GM23338 (cell line): ENCODE measurements around the gene KIF21A. TPM values are rescaled to one million over a fixed set of nuclear protein-coding genes. Genes with fewer than 3 reads are reported as not detected.

ENCODE experiments used
- ATAC-seq: fragments of 200-7000 bp; cut with Tn5 transposase; 3 replicates; pipeline ENCODE4 v1.9.1; 2020
- DNase-seq: peaks from one replicate; pipeline ENCODE4 v3.0.0-alpha.2; 2015; ENCODE audit warnings: low spot score
- H2AFZ ChIP-seq: fragments of 200-600 bp; sonication (generic); 2 replicates; pipeline ENCODE4 v1.8.0; 2016; ENCODE audit warnings: antibody characterized with exemption, mild to moderate bottlenecking, moderate library complexity
- H3F3A ChIP-seq: fragments of 200-600 bp; sonication (generic); replicated peaks from 2 replicates; pipeline ENCODE4 v1.8.0; 2017; ENCODE audit warnings: antibody characterized with exemption, mixed run types, low read depth
- H3K27ac ChIP-seq: fragments of 200-600 bp; sonication (generic); 2 replicates; pipeline ENCODE4 v1.6.1; 2016; ENCODE audit warnings: low read depth
- H3K27me3 ChIP-seq: fragments of 200-600 bp; sonication (generic); 2 replicates; pipeline ENCODE4 v1.8.0; 2016; ENCODE audit warnings: mild to moderate bottlenecking, mixed run types, moderate library complexity; ENCODE audit not compliant: insufficient read depth
- H3K36me3 ChIP-seq: fragments of 200-600 bp; sonication (generic); 2 replicates; pipeline ENCODE4 v1.8.0; 2016; ENCODE audit warnings: mild to moderate bottlenecking; ENCODE audit not compliant: insufficient read depth
- H3K4me1 ChIP-seq: fragments of 200-600 bp; sonication (generic); 2 replicates; pipeline ENCODE4 v1.8.0; 2016; ENCODE audit warnings: mild to moderate bottlenecking, moderate library complexity; ENCODE audit not compliant: insufficient read depth
- H3K4me2 ChIP-seq: fragments of 200-600 bp; sonication (generic); 2 replicates; pipeline ENCODE4 v1.7.1; 2017; ENCODE audit warnings: mixed run types
- H3K4me3 ChIP-seq: fragments of 200-600 bp; sonication (generic); 2 replicates; pipeline ENCODE4 v1.6.1; 2016; ENCODE audit warnings: mixed run types
- H3K79me2 ChIP-seq: fragments of 200-600 bp; sonication (generic); replicated peaks from 2 replicates; pipeline ENCODE4 v1.8.0; 2017; ENCODE audit warnings: mild to moderate bottlenecking; ENCODE audit not compliant: insufficient read depth
- H3K9me2 ChIP-seq: fragments of 200-600 bp; sonication (generic); 2 replicates; pipeline ENCODE4 v1.8.0; 2017; ENCODE audit not compliant: insufficient read depth
- H4K20me1 ChIP-seq: fragments of 200-600 bp; sonication (generic); replicated peaks from 2 replicates; pipeline ENCODE4 v1.8.0; 2017; ENCODE audit warnings: mild to moderate bottlenecking; ENCODE audit not compliant: insufficient read depth
- H3K27ac Mint-ChIP-seq: 2 replicates; pipeline ENCODE4 v1.8.0; 2020; ENCODE audit warnings: inconsistent platforms, mild to moderate bottlenecking, moderate library complexity, mixed read lengths
- H3K27me3 Mint-ChIP-seq: 3 replicates; pipeline ENCODE4 v1.8.0; 2022; ENCODE audit warnings: low read depth, mild to moderate bottlenecking, moderate library complexity, mixed read lengths, inconsistent platforms; ENCODE audit not compliant: insufficient read depth, poor library complexity
- H3K36me3 Mint-ChIP-seq: 3 replicates; pipeline ENCODE4 v1.8.0; 2021; ENCODE audit warnings: low read depth, mild to moderate bottlenecking, inconsistent platforms, moderate library complexity, mixed read lengths
- H3K4me1 Mint-ChIP-seq: 3 replicates; pipeline ENCODE4 v1.8.0; 2020; ENCODE audit warnings: mild to moderate bottlenecking, inconsistent platforms, mixed read lengths
- H3K4me3 Mint-ChIP-seq: 3 replicates; pipeline ENCODE4 v1.8.0; 2021; ENCODE audit warnings: moderate library complexity, mild to moderate bottlenecking, inconsistent platforms, mixed read lengths
- H3K9me3 Mint-ChIP-seq: 3 replicates; pipeline ENCODE4 v1.8.0; 2020; ENCODE audit warnings: moderate library complexity, mild to moderate bottlenecking, inconsistent platforms, mixed read lengths
- CREB1 ChIP-seq: fragments of 250-450 bp; sonication (Bioruptor Pico); IDR thresholded peaks from 2 replicates; pipeline ENCODE4 v1.5.0; 2020; ENCODE audit warnings: low read depth, mild to moderate bottlenecking, moderate library complexity
- CTCF ChIP-seq, 2 experiments: fragments of 200-600 bp in 1 of 2; sonication (generic) in 1 of 2; conservative IDR thresholded peaks; 2 replicates each; pipeline versions ENCODE4 v1.5.1 to v1.6.1; 2016 to 2017; ENCODE audit warnings: antibody characterized with exemption in 2 of 2, low read depth in 2 of 2, mild to moderate bottlenecking in 2 of 2, moderate library complexity in 1 of 2
- ETS1 ChIP-seq: IDR thresholded peaks from 2 replicates; pipeline ENCODE4 v1.6.1; 2016; ENCODE audit warnings: antibody characterized with exemption
- EZH2phosphoT487 ChIP-seq: fragments of 200-600 bp; sonication (generic); IDR thresholded peaks from one replicate; pipeline ENCODE4 v1.8.1; 2018; ENCODE audit warnings: antibody characterized with exemption; ENCODE audit not compliant: unreplicated experiment
- NANOG ChIP-seq: IDR thresholded peaks from 2 replicates; pipeline ENCODE4 v1.6.1; 2016; ENCODE audit warnings: antibody characterized with exemption, borderline replicate concordance
- STAT1 ChIP-seq: IDR thresholded peaks from one replicate; pipeline ENCODE4 v1.6.1; 2016; ENCODE audit warnings: antibody characterized with exemption; ENCODE audit not compliant: unreplicated experiment
- ZNF114 ChIP-seq: fragments of 250-450 bp; sonication (Bioruptor Pico); IDR thresholded peaks from 2 replicates; pipeline ENCODE4 v1.5.0; 2020; ENCODE audit warnings: mild to moderate bottlenecking, moderate library complexity
- polyA plus RNA-seq: library from polyadenylated mRNA; unstranded; fragments of >200 nt; fragmentation: Nextera tagmentation; extraction: Ambion mirVana; gene quantifications from 2 replicates; pipeline ENCODE4 v1.2.1, GENCODE V29; 2016
- total RNA-seq: library from RNA; depleted of rRNA; stranded (reverse); fragments of >200 nt; shearing (Covaris generic); gene quantifications from 2 replicates; pipeline ENCODE4 v1.2.3, GENCODE V29; 2014

The KIF21A gene
- total and polyA plus RNA-seq, 2 experiments from 2014 or later = 28.8 to 32.0 TPM

DNA sequence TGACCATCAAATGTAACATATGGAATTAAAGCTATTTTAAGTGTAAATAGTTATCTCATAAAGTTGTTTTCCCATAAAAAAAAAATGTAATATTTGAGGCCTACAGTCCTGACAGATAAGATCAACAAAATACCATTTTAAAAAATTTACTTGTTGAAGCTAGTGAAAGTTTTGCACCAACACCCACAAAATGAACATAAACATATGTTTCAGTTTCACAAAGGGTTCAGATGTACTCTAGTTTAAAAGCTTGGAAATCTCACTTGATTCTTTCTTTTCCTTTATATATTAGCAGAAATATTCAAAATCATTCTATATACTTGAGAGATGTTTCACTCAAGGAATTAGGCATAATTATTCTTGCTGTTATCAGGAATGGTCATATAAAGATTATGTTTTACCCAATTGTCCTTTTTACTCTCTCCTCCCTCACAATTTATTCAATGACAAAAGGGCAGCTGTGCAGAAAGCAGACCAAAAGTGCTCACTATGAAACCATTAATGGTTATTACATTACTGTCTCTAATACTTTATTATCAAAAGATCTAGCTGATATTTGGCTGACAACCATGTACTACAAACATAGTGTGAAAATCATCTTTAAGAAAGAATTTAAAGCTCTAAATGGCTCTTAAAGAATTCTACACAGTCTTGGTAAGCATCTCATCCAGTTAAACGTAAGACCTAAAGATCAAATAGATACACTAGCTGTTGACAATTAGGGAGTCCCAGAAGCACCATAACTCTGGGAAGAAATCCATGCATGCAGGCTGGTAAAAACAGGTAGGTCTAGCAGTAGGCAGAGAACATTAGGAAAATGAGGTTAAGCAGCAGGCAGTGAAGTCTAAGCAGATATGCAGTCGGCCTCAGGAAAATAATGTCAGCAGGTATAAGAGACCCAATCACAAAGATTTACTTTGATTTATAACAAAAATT is 28.8 kb downstream of the KIF21A start:
- no peak for ATAC-seq

GRCh38 chr12:39412210-39412609 is 30.7 kb downstream of the KIF21A start:
- Histone ChIP-seq H3K27me3 (peaks cover 46% of the 10 kb centered on the region), H3K27ac (no peak overlapping the region), H2AFZ (no peak overlapping the region), H3K36me3 (no peaks in the 10 kb centered on the region), H3K79me2 (peaks cover 16% of the 10 kb centered on the region), H4K20me1 (peaks cover 28% of the 10 kb centered on the region), H3F3A (no peaks in the 10 kb centered on the region), H3K4me1 (peaks cover 21% of the 10 kb centered on the region), H3K4me3 (no peak overlapping the region), H3K9me2 (no peaks in the 10 kb centered on the region), H3K4me2 (no peak overlapping the region)
- Mint-ChIP-seq H3K4me3 (no peak overlapping the region), H3K36me3 (no peaks in the 10 kb centered on the region), H3K27ac (no peak overlapping the region), H3K9me3 (no peaks in the 10 kb centered on the region), H3K4me1 (peaks cover 41% of the 10 kb centered on the region), H3K27me3 (peaks cover 6% of the 10 kb centered on the region)
- ATAC-seq = peak; percentile 91
- peak; percentile 78 for DNase-seq
- peak; percentile 94 for TF ChIP-seq NANOG
- TF ChIP-seq EZH2phosphoT487 = no peak
- no peak for TF ChIP-seq STAT1

More for the DNA sequence above, 28.8 kb downstream of the KIF21A start:
- H3F3A ChIP-seq = no peaks in the 10 kb centered on the region
- no peak overlapping the region for H2AFZ ChIP-seq
- no peak overlapping the region for H3K4me2 ChIP-seq
- TF ChIP-seq CREB1 (CRISPR knock-in tag) (no peak), ZNF114 (CRISPR knock-in tag) (no peak), ETS1 (no peak), CTCF (conservative IDR thresholded peaks at IDR 0.05; ENCODE audit: low read depth in 2 of 2) (no peak), NANOG (no peak), EZH2phosphoT487 (no peak), STAT1 (no peak)
- peaks cover 11% of the 10 kb centered on the region for H3K79me2 ChIP-seq
- Mint-ChIP-seq H3K4me3 (no peak overlapping the region), H3K27ac (no peak overlapping the region), H3K36me3 (no peaks in the 10 kb centered on the region), H3K4me1 (peaks cover 28% of the 10 kb centered on the region), H3K9me3 (no peaks in the 10 kb centered on the region), H3K27me3 (peaks cover 4% of the 10 kb centered on the region)
- H3K4me1 ChIP-seq = peaks cover 14% of the 10 kb centered on the region
- no peak overlapping the region for H3K4me3 ChIP-seq
- H3K27ac ChIP-seq = no peak overlapping the region
- peaks cover 31% of the 10 kb centered on the region for H4K20me1 ChIP-seq
- H3K36me3 ChIP-seq = no peaks in the 10 kb centered on the region
- no peaks in the 10 kb centered on the region for H3K9me2 ChIP-seq
- no peak for DNase-seq
- H3K27me3 ChIP-seq = peaks cover 46% of the 10 kb centered on the region
